DND-41 (cell line): ENCODE measurements around the gene MIEF1.

ENCODE experiments used
- EZH2 ChIP-seq: IDR thresholded peaks from 3 replicates; pipeline ENCODE4 v1.6.1; 2012; ENCODE audit warnings: borderline replicate concordance, low read depth, mild to moderate bottlenecking, moderate library complexity, low read length, inconsistent platforms; ENCODE audit not compliant: severe bottlenecking
- TF ChIP-seq, protein P1 (sequence below): IDR thresholded peaks from 2 replicates; pipeline ENCODE4 v1.5.1; 2012; ENCODE audit warnings: borderline replicate concordance, low read length, moderate library complexity, mild to moderate bottlenecking; ENCODE audit not compliant: poor library complexity, severe bottlenecking; ENCODE audit errors: extremely low read depth

DNA sequence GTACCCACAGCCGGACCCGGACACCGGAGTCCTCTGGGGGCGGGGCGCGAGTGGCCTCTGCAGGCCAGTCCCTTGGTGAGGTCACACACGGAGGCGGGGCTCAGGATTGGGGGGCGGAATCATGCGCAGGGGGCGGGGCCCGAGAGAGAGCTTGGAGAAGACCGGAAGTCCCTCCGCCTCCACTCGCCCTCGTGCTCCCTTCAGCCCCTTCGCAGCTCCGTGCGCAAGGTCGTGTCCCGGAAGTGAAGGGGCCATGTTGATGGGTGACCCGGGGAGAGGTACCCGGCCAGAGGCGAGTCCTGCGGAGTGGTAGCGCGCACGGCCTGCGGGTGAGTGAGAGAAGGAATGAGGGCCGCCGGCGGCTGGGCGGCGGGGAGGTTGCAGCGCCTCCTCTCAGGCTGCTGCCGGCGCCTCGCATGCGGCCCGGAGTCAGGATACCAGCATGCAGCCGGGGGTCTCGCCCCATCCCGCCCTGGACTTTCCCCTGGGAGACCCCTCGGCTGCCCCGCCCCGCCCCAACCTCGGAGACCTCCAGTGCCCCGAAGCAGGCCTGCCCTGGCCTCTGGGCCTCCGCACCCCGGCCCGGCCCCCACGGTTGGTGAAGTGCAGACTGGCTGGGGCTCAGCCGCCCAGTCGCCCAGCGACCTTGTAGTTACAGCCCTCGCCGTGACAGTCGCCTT lies at the start of gene MIEF1:
- TF ChIP-seq, protein P1, sequence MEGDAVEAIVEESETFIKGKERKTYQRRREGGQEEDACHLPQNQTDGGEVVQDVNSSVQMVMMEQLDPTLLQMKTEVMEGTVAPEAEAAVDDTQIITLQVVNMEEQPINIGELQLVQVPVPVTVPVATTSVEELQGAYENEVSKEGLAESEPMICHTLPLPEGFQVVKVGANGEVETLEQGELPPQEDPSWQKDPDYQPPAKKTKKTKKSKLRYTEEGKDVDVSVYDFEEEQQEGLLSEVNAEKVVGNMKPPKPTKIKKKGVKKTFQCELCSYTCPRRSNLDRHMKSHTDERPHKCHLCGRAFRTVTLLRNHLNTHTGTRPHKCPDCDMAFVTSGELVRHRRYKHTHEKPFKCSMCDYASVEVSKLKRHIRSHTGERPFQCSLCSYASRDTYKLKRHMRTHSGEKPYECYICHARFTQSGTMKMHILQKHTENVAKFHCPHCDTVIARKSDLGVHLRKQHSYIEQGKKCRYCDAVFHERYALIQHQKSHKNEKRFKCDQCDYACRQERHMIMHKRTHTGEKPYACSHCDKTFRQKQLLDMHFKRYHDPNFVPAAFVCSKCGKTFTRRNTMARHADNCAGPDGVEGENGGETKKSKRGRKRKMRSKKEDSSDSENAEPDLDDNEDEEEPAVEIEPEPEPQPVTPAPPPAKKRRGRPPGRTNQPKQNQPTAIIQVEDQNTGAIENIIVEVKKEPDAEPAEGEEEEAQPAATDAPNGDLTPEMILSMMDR, result no peak
- no peak for TF ChIP-seq EZH2
